ENCODE results near the gene OR52A5.

OR52A5 gene

GRCh38 chr11:5107285-5107684 lies 30.9 kb downstream of the OR52A5 start:
- no peak for DNase-seq

GRCh38 chr11:5103066-5103465 lies 35.1 kb downstream of the OR52A5 start:
- no peak for DNase-seq

- DNase-seq, result no peak
Measured at GRCh38 chr11:5102246-5102645, 35.9 kb downstream of the OR52A5 start.

- DNase-seq, result no peak
Measured at GRCh38 chr11:5096011-5096410, 42.1 kb downstream of the OR52A5 start.

- no peak for DNase-seq
Measured at GRCh38 chr11:5092821-5093585, 45.2 kb downstream of the OR52A5 start.

GRCh38 chr11:5090668-5091067 lies 47.5 kb downstream of the OR52A5 start:
- DNase-seq, result no peak

GRCh38 chr11:5088556-5088955 lies 49.6 kb downstream of the OR52A5 start:
- DNase-seq, result no peak

- DNase-seq, result no peak
Measured at GRCh38 chr11:5083602-5084001, 54.6 kb downstream of the OR52A5 start.

- no peak for DNase-seq
Measured at GRCh38 chr11:5081405-5081804, 56.8 kb downstream of the OR52A5 start.

Measured in activated CD8-positive, alpha-beta memory T cell treated with anti-CD3 and anti-CD28 coated beads, Interleukin-2, amount 50 U/mL, for 48 hours (primary cell).